ENCODE measurements around the gene COG3. TPM values are rescaled to one million over a fixed set of nuclear protein-coding genes. Genes with fewer than 3 reads are reported as not detected.

Gene COG3
- total and polyA plus RNA-seq, 2 experiments from 2014 or later = 17.1 to 23.9 TPM

DNA sequence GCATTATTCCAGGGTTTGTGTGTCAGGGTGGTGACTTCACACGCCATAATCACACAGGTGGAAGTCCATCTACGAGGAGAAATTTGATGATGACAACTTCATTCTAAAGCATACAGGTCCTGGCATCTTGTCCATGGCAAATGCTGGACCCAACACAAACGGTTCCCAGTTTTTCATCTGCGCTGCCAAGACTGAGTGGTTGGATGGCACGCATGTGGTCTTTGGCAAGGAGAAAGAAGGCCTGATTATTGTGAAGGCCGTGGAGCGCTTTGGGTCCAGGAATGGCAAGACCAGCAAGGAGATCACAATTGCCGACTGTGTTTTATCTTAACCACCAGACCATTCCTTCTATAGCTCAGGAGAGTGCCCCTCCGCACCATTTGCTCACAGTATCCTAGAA lies 28.4 kb upstream of the COG3 start:
- no peak overlapping the region for H3K4me3 Mint-ChIP-seq
- peaks cover 5% of the 10 kb centered on the region; the same call in 1 of the 3 replicates for H3K4me1 Mint-ChIP-seq
- ATAC-seq (no peak), DNase-seq (ENCODE audit: low spot score) (no peak)
- Histone ChIP-seq H3K4me2 (no peak overlapping the region), H3K79me2 (replicated peaks; ENCODE audit: insufficient read depth) (no peaks in the 10 kb centered on the region), H4K20me1 (replicated peaks; ENCODE audit: insufficient read depth) (no peaks in the 10 kb centered on the region), H3K9me2 (ENCODE audit: insufficient read depth) (peaks cover 3% of the 10 kb centered on the region; the same call in 1 of the 2 replicates), H3K27ac (ENCODE audit: low read depth) (no peak overlapping the region), H2AFZ (no peak overlapping the region), H3K4me3 (no peak overlapping the region), H3K27me3 (ENCODE audit: insufficient read depth) (no peaks in the 10 kb centered on the region), H3K36me3 (ENCODE audit: insufficient read depth) (no peaks in the 10 kb centered on the region), H3K4me1 (ENCODE audit: insufficient read depth) (peaks cover 6% of the 10 kb centered on the region; the same call in 1 of the 2 replicates), H3F3A (replicated peaks; ENCODE audit: low read depth) (no peaks in the 10 kb centered on the region)
- no peaks in the 10 kb centered on the region for H3K9me3 Mint-ChIP-seq
- H3K27me3 Mint-ChIP-seq (ENCODE audit: insufficient read depth, low read depth, poor library complexity) = peaks cover 8% of the 10 kb centered on the region
- no peak overlapping the region for H3K27ac Mint-ChIP-seq
- no peak for TF ChIP-seq POLR2AphosphoS5 (IDR thresholded peaks at IDR 0.05; ENCODE audit: low read depth)
- no peak for TF ChIP-seq EZH2phosphoT487 (IDR thresholded peaks at IDR 0.05; ENCODE audit: unreplicated experiment)
- no peak for TF ChIP-seq ZNF114 (CRISPR knock-in tag; IDR thresholded peaks at IDR 0.05)
- TF ChIP-seq, protein P1, sequence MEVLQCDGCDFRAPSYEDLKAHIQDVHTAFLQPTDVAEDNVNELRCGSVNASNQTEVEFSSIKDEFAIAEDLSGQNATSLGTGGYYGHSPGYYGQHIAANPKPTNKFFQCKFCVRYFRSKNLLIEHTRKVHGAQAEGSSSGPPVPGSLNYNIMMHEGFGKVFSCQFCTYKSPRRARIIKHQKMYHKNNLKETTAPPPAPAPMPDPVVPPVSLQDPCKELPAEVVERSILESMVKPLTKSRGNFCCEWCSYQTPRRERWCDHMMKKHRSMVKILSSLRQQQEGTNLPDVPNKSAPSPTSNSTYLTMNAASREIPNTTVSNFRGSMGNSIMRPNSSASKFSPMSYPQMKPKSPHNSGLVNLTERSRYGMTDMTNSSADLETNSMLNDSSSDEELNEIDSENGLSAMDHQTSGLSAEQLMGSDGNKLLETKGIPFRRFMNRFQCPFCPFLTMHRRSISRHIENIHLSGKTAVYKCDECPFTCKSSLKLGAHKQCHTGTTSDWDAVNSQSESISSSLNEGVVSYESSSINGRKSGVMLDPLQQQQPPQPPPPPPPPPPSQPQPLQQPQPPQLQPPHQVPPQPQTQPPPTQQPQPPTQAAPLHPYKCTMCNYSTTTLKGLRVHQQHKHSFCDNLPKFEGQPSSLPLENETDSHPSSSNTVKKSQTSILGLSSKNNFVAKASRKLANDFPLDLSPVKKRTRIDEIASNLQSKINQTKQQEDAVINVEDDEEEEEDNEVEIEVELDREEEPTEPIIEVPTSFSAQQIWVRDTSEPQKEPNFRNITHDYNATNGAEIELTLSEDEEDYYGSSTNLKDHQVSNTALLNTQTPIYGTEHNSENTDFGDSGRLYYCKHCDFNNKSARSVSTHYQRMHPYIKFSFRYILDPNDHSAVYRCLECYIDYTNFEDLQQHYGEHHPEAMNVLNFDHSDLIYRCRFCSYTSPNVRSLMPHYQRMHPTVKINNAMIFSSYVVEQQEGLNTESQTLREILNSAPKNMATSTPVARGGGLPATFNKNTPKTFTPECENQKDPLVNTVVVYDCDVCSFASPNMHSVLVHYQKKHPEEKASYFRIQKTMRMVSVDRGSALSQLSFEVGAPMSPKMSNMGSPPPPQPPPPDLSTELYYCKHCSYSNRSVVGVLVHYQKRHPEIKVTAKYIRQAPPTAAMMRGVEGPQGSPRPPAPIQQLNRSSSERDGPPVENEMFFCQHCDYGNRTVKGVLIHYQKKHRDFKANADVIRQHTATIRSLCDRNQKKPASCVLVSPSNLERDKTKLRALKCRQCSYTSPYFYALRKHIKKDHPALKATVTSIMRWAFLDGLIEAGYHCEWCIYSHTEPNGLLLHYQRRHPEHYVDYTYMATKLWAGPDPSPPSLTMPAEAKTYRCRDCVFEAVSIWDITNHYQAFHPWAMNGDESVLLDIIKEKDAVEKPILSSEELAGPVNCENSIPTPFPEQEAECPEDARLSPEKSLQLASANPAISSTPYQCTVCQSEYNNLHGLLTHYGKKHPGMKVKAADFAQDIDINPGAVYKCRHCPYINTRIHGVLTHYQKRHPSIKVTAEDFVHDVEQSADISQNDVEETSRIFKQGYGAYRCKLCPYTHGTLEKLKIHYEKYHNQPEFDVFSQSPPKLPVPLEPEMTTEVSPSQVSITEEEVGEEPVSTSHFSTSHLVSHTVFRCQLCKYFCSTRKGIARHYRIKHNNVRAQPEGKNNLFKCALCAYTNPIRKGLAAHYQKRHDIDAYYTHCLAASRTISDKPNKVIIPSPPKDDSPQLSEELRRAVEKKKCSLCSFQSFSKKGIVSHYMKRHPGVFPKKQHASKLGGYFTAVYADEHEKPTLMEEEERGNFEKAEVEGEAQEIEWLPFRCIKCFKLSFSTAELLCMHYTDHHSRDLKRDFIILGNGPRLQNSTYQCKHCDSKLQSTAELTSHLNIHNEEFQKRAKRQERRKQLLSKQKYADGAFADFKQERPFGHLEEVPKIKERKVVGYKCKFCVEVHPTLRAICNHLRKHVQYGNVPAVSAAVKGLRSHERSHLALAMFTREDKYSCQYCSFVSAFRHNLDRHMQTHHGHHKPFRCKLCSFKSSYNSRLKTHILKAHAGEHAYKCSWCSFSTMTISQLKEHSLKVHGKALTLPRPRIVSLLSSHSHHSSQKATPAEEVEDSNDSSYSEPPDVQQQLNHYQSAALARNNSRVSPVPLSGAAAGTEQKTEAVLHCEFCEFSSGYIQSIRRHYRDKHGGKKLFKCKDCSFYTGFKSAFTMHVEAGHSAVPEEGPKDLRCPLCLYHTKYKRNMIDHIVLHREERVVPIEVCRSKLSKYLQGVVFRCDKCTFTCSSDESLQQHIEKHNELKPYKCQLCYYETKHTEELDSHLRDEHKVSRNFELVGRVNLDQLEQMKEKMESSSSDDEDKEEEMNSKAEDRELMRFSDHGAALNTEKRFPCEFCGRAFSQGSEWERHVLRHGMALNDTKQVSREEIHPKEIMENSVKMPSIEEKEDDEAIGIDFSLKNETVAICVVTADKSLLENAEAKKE (CRISPR knock-in tag; IDR thresholded peaks at IDR 0.05) = no peak
- TF ChIP-seq CREB1 (CRISPR knock-in tag; IDR thresholded peaks at IDR 0.05; ENCODE audit: low read depth) = no peak
- no peak for TF ChIP-seq ZNF331 (CRISPR knock-in tag; IDR thresholded peaks at IDR 0.05; ENCODE audit: low read depth)
- TF ChIP-seq STAT1 (IDR thresholded peaks at IDR 0.05; ENCODE audit: unreplicated experiment) = no peak
- no peak for TF ChIP-seq ETS1 (IDR thresholded peaks at IDR 0.05)
- no peak for TF ChIP-seq REST (IDR thresholded peaks at IDR 0.05; ENCODE audit: unreplicated experiment)
- no peak for TF ChIP-seq EZH2 (IDR thresholded peaks at IDR 0.05; ENCODE audit: low read depth, unreplicated experiment)
- TF ChIP-seq NANOG (IDR thresholded peaks at IDR 0.05; ENCODE audit: borderline replicate concordance) = no peak
- TF ChIP-seq CTCF (conservative IDR thresholded peaks at IDR 0.05; ENCODE audit: low read depth in 2 of 2) = no peak
- TF ChIP-seq JUNB (IDR thresholded peaks at IDR 0.05; ENCODE audit: unreplicated experiment) = no peak
- H3K36me3 Mint-ChIP-seq (ENCODE audit: low read depth) = no peaks in the 10 kb centered on the region

Measured in GM23338 (cell line).